ENCODE data around the gene PTCD2. TPM values are rescaled to one million over a fixed set of nuclear protein-coding genes. Genes with fewer than 3 reads are reported as not detected.

Gene PTCD2
- total and polyA plus RNA-seq, 8 donors: 1.3 to 56.7 (median 2.6) TPM

- H3K9me3 ChIP-seq: no peaks in the 10 kb centered on the region
- H3K36me3 ChIP-seq: no peaks in the 10 kb centered on the region
- no peak overlapping the region for H3K4me3 ChIP-seq
- peaks cover 0 to 9% (median 2%) of the 10 kb centered on the region in 4 donors for H3K4me1 ChIP-seq
- WGBS, 5 donors: 80 to 88% (median 84%) methylated on average over 5 of the region's 5 CpGs
- H3K27me3 ChIP-seq: no peaks in the 10 kb centered on the region
- TF ChIP-seq EP300 (IDR thresholded peaks at IDR 0.05) (no peak), POLR2A (IDR thresholded peaks at IDR 0.05) (no peak), POLR2AphosphoS5 (IDR thresholded peaks at IDR 0.05) (no peak), CTCF (IDR thresholded peaks at IDR 0.05) (no peak)
- intact Hi-C loops (cut with DNase I; ENCODE audit: low total_unique reads): no loop called here
- no peak for DNase-seq
- H3K27ac ChIP-seq: no peak overlapping the region
Observed at GRCh38 chr5:72408127-72408526, 88.0 kb downstream of the PTCD2 start.

- H3K4me1 ChIP-seq: peaks cover 0 to 6% (median 0%) of the 10 kb centered on the region in 4 donors
- TF ChIP-seq POLR2A (IDR thresholded peaks at IDR 0.05): no peak
- no peaks in the 10 kb centered on the region for H3K36me3 ChIP-seq
- DNase-seq: no peak
- H3K9me3 ChIP-seq: no peaks in the 10 kb centered on the region
- no peak overlapping the region for H3K4me3 ChIP-seq
- intact Hi-C loops (cut with DNase I; ENCODE audit: low total_unique reads): no loop called here
- no peaks in the 10 kb centered on the region for H3K27me3 ChIP-seq
- 58 to 69% (median 63%) methylated on average over 4 of the region's 4 CpGs for WGBS, 5 donors
- H3K27ac ChIP-seq: no peak overlapping the region
Observed at GRCh38 chr5:72408603-72409002, 88.4 kb downstream of the PTCD2 start.

- no peak for DNase-seq
- peaks cover 0 to 6% (median 0%) of the 10 kb centered on the region in 4 donors for H3K4me1 ChIP-seq
- intact Hi-C loops (cut with DNase I; ENCODE audit: low total_unique reads): no loop called here
- 66 to 83% (median 77%) methylated on average over 4 of the region's 4 CpGs for WGBS, 5 donors
- no peaks in the 10 kb centered on the region for H3K36me3 ChIP-seq
- H3K9me3 ChIP-seq: no peaks in the 10 kb centered on the region
- no peak overlapping the region for H3K4me3 ChIP-seq
- TF ChIP-seq CTCF (IDR thresholded peaks at IDR 0.05) (no peak), EP300 (IDR thresholded peaks at IDR 0.05) (no peak), POLR2A (IDR thresholded peaks at IDR 0.05) (no peak), POLR2AphosphoS5 (IDR thresholded peaks at IDR 0.05) (no peak)
- no peak overlapping the region for H3K27ac ChIP-seq
- H3K27me3 ChIP-seq: no peaks in the 10 kb centered on the region
Observed at GRCh38 chr5:72410688-72411295, 90.6 kb downstream of the PTCD2 start.

- no peak for DNase-seq
- H3K27ac ChIP-seq: no peak overlapping the region
- H3K36me3 ChIP-seq: no peaks in the 10 kb centered on the region
- H3K9me3 ChIP-seq: no peaks in the 10 kb centered on the region
- 57 to 85% (median 68%) methylated on average over 4 of the region's 4 CpGs for WGBS, 5 donors
- TF ChIP-seq POLR2A (IDR thresholded peaks at IDR 0.05) (no peak), EP300 (IDR thresholded peaks at IDR 0.05) (no peak), POLR2AphosphoS5 (IDR thresholded peaks at IDR 0.05) (no peak), CTCF (IDR thresholded peaks at IDR 0.05) (no peak)
- H3K4me3 ChIP-seq: no peak overlapping the region
- H3K27me3 ChIP-seq: no peaks in the 10 kb centered on the region
- peaks cover 0 to 6% (median 0%) of the 10 kb centered on the region in 4 donors for H3K4me1 ChIP-seq
- intact Hi-C loops (cut with DNase I; ENCODE audit: low total_unique reads): no loop called here
Observed at GRCh38 chr5:72412283-72413055, 92.3 kb downstream of the PTCD2 start.

All from stomach (tissue), 9 donors.